ENCODE measurements around the gene NWD2.

Gene NWD2

DNA sequence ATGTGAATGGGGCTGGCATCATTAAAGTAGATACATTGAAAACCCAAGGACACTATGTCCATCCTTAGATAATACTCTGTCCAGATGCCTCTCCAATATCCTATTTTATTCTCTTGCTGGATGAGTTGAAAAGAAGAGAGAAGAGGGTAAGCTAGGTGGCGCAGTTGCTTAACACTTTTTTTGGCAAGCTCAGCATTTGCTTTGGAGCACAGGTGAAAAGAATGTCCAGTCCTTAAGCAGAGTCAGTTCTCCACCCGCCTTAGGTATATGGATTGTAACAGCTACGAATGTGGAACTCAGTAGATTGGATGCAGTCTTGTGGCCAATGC lies 208.4 kb downstream of the NWD2 start:
- Histone ChIP-seq H3K4me1 (ENCODE audit: control insufficient read depth, insufficient read depth, low read length, unreplicated experiment) (no peaks in the 10 kb centered on the region), H3K27me3 (ENCODE audit: insufficient read depth, low read length) (peaks cover 89% of the 10 kb centered on the region), H3K27ac (ENCODE audit: low read depth, low read length) (no peak overlapping the region), H3K36me3 (ENCODE audit: insufficient read depth, low read length) (no peaks in the 10 kb centered on the region), H3K79me2 (ENCODE audit: control insufficient read depth, insufficient read depth, low read length, unreplicated experiment) (no peaks in the 10 kb centered on the region), H2AFZ (ENCODE audit: low read length, unreplicated experiment) (no peak overlapping the region), H3K4me3 (ENCODE audit: low read depth, low read length) (peak overlapping the region; percentile 70; the same call in 1 of the 2 replicates)

DNA sequence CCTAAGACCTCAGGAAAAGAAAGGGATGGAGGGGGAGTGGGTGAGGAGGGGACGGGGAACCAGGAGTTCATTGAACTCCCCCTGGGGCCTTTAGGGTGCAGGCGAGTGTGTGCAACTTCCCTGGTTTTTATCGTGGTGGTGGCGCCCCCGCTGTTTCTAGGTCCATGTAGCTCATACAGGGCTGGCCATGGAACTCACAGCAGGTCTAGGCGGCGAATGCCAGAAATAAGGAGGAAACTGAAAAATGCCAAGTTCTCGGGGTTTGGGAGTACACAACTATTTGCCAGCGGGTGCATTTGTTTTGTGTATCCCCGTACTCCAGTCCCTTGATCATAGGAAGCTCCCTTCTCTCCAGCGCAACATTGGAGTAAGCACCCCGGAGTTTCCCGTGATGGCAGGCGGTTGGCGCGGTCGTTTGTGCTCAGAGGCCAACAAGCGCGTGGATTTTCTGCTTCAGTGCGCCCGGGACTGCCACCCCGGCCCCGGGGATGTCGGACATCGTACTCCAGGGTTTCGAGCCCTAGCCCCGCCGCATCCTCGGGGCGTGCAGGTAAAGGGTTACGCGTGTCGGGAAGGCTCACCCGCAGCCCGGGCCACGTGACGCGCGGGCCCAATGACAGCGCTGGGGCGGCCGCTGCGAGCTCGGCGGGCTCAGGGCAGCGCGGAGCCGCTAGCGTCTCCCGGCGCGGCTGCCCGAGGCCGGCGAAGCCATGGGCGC lies 208.9 kb downstream of the NWD2 start:
- no peaks in the 10 kb centered on the region for H3K36me3 ChIP-seq (ENCODE audit: insufficient read depth, low read length)
- peak overlapping the region; percentile 70 for H3K4me3 ChIP-seq (ENCODE audit: low read depth, low read length)
- H3K79me2 ChIP-seq (ENCODE audit: control insufficient read depth, insufficient read depth, low read length, unreplicated experiment) = no peaks in the 10 kb centered on the region
- H3K27me3 ChIP-seq (ENCODE audit: insufficient read depth, low read length) = peaks cover 85% of the 10 kb centered on the region
- H2AFZ ChIP-seq (ENCODE audit: low read length, unreplicated experiment) = peak overlapping the region; percentile 87
- no peak overlapping the region for H3K27ac ChIP-seq (ENCODE audit: low read depth, low read length)
- no peaks in the 10 kb centered on the region for H3K4me1 ChIP-seq (ENCODE audit: control insufficient read depth, insufficient read depth, low read length, unreplicated experiment)

DNA sequence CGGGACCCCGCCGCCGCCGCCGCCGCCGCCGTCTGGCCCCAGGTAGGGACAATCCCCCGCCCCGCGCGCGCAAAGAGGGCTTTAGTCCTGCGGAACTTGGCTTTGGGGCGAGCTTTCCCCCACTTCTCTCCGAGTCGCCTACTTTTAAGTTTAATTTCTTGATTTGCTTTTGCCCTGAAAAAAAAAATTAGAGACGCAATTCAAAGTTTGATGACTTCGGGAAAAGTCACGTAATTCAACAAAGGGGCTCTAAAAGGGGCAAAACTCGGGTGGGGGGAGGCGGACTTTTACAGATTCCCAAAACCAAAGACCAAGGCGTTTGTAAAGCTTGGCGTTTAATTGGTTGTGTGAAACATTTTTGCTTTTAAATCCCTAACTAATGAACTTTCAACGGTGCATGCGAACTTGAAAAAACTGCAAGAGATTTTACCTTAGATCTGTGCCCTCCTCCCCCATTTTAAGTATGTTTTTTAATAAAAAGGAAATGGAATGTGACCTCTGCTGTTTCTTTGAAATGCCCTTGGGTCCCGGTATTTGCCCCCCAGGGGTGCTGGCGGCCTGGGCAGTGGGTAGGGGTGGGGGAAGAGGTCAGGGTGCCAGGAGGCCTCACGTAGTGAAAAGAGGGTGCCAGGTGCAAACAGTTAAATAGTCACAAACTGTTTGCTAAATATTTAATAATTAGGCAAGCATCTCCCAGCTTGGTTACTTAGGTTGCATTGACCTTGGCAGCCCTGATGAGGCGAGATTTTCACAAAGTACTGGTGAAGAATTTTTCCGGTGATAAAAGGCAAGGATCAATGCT lies 209.7 kb downstream of the NWD2 start:
- Histone ChIP-seq H3K79me2 (ENCODE audit: control insufficient read depth, insufficient read depth, low read length, unreplicated experiment) (no peaks in the 10 kb centered on the region), H3K27ac (ENCODE audit: low read depth, low read length) (no peak overlapping the region), H3K27me3 (ENCODE audit: insufficient read depth, low read length) (peaks cover 85% of the 10 kb centered on the region), H3K4me3 (ENCODE audit: low read depth, low read length) (peak overlapping the region; percentile 70), H3K36me3 (ENCODE audit: insufficient read depth, low read length) (no peaks in the 10 kb centered on the region), H3K4me1 (ENCODE audit: control insufficient read depth, insufficient read depth, low read length, unreplicated experiment) (no peaks in the 10 kb centered on the region), H2AFZ (ENCODE audit: low read length, unreplicated experiment) (peak overlapping the region; percentile 63)

DNA sequence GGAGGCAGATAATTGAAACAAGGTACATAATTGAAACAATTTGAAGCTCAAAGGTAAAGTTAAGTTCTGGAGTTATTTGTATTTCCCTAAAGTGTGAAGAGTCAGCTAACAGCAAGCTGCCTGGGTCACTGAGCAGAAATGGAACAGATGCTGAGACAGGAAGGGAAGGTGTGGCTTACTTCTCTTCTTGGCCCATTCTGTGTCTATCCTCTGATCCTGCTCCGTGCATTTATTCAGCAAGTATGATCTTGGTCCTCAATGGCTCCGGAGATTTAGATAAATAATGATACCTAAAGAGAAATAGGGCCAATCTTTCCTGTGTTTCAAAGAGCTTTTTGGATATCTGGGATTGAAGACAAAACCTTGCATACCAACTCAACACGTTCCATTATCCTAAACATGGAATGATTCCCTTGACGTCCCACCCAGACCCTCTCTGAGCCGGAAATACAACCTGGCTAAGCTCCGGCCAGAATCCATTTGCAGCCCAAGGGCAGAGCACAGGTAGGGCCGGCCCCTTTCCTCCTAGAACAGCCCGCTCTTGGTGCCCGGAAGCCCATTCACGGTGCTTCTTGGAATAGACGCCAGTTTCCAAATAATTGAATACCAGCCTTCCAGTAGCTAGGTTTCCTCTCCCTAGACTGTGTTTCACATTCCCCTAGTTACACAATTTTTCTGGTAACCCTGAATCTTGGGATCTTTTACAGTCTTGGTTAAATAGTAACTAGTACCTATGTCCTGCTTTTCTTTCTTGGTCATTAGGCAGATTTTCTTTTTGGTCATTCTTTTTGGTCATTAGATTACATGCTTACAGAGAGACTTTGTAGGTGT lies 211.0 kb downstream of the NWD2 start:
- Histone ChIP-seq H3K36me3 (ENCODE audit: insufficient read depth, low read length) (no peaks in the 10 kb centered on the region), H3K4me1 (ENCODE audit: control insufficient read depth, insufficient read depth, low read length, unreplicated experiment) (no peaks in the 10 kb centered on the region), H3K79me2 (ENCODE audit: control insufficient read depth, insufficient read depth, low read length, unreplicated experiment) (no peaks in the 10 kb centered on the region), H2AFZ (ENCODE audit: low read length, unreplicated experiment) (no peak overlapping the region), H3K27ac (ENCODE audit: low read depth, low read length) (no peak overlapping the region), H3K27me3 (ENCODE audit: insufficient read depth, low read length) (peaks cover 72% of the 10 kb centered on the region), H3K4me3 (ENCODE audit: low read depth, low read length) (no peak overlapping the region)

- Histone ChIP-seq H3K27ac (ENCODE audit: low read depth, low read length) (no peak overlapping the region), H3K79me2 (ENCODE audit: control insufficient read depth, insufficient read depth, low read length, unreplicated experiment) (no peaks in the 10 kb centered on the region), H2AFZ (ENCODE audit: low read length, unreplicated experiment) (no peak overlapping the region), H3K4me1 (ENCODE audit: control insufficient read depth, insufficient read depth, low read length, unreplicated experiment) (no peaks in the 10 kb centered on the region), H3K27me3 (ENCODE audit: insufficient read depth, low read length) (peaks cover 58% of the 10 kb centered on the region), H3K4me3 (ENCODE audit: low read depth, low read length) (no peak overlapping the region), H3K36me3 (ENCODE audit: insufficient read depth, low read length) (no peaks in the 10 kb centered on the region)
Measured at GRCh38 chr4:37461801-37462200, 217.3 kb downstream of the NWD2 start.

DNA sequence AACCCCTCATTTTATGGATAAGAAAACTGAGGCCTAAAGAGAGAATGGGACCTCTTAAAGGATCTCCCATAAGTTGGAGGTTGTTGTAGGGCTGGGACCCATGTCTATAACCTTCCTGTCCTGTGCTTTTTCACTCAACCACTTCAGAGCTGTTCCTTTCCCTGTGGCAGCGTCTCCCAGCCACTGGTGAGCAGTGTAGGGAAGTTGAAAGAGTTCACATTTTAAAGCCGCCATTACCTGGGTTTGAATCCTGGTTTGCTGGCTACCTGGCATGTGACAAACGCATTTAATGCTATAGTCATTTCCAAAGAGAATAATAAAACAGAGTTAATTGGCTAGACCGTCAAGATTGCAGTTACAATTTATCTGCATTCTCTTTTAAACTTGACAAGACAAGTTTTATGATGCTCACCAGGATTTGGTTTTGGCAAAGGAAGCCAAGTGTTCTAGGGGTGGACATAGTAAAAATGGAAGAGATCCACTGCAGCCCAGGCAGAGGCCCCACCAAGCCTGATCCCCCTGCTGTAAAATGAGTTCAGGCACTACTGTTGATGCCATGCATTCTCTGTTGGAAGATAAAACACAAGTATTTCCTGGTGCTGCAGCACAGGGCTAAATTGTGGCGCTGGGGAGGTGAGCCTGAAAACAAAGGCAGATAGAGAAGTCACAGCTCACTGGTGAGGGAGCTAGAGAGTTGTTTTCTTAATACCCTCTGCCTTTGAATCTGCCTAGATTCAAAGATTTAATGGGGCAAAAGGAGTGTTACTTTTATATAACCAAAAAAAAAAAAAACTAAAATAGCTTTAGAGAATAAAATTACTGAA lies 218.7 kb downstream of the NWD2 start:
- H3K4me1 ChIP-seq (ENCODE audit: control insufficient read depth, insufficient read depth, low read length, unreplicated experiment) = no peaks in the 10 kb centered on the region
- no peak overlapping the region for H3K4me3 ChIP-seq (ENCODE audit: low read depth, low read length)
- H3K79me2 ChIP-seq (ENCODE audit: control insufficient read depth, insufficient read depth, low read length, unreplicated experiment) = no peaks in the 10 kb centered on the region
- H3K27me3 ChIP-seq (ENCODE audit: insufficient read depth, low read length) = peaks cover 55% of the 10 kb centered on the region
- H3K27ac ChIP-seq (ENCODE audit: low read depth, low read length) = no peak overlapping the region
- no peaks in the 10 kb centered on the region for H3K36me3 ChIP-seq (ENCODE audit: insufficient read depth, low read length)
- H2AFZ ChIP-seq (ENCODE audit: low read length, unreplicated experiment) = no peak overlapping the region

DNA sequence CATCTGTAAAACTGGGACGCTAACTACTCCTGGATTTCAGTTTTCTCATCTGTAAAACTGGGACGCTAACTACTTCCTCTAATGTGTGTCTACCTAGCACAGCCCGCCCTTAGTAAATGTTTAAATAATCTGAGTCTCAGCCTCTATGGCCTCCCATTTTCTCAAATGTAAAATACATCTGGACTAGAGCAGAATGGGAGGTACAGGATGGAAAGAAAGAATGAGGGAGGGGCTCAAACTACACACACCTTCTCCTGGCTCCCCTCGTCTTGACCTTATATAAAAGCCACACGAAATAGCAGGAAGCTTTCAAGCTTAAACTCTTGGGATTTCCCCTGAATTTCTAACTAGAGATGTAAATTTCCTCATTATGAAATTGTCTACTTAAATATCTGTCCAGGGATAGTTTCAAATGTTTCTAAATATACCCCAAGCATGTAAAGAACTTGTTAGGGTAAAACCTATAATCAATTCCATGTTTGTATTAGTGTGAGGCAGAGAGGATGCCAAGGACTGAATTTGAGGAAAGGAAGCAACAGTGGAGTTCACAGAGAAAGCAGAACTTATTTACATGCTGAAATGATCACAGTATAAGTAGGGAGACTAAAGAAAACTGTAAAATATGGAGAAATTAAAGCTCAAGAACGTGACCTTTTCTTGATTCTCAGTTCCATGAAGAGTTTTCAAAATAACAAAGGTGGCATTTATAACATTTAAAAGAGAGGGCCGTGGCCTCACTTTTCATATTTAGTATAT lies 220.0 kb downstream of the NWD2 start:
- no peaks in the 10 kb centered on the region for H3K4me1 ChIP-seq (ENCODE audit: control insufficient read depth, insufficient read depth, low read length, unreplicated experiment)

DNA sequence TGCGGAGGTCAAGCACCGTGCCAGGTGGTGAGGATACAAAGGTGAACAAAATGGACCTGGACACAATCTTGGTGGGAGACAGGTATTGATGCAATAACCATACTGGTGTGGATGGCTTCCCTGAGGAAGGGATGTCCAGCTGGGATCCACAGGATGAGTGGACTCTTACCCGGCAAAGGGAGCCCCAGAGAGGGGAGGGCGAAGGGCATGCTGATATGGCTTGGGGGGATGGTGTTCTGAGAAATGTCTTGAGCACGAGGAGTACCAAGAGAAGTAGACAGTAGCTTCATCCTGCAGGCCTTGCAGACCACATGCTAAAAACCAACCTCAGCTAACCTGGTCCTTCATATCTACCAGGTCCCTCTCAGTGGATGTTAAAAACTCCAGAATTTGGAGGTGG lies 220.8 kb downstream of the NWD2 start:
- Histone ChIP-seq H2AFZ (ENCODE audit: low read length, unreplicated experiment) (no peak overlapping the region), H3K27ac (ENCODE audit: low read depth, low read length) (no peak overlapping the region), H3K36me3 (ENCODE audit: insufficient read depth, low read length) (no peaks in the 10 kb centered on the region), H3K4me3 (ENCODE audit: low read depth, low read length) (no peak overlapping the region), H3K27me3 (ENCODE audit: insufficient read depth, low read length) (peaks cover 68% of the 10 kb centered on the region), H3K79me2 (ENCODE audit: control insufficient read depth, insufficient read depth, low read length, unreplicated experiment) (no peaks in the 10 kb centered on the region), H3K4me1 (ENCODE audit: control insufficient read depth, insufficient read depth, low read length, unreplicated experiment) (no peaks in the 10 kb centered on the region)

More for the DNA sequence above, 220.0 kb downstream of the NWD2 start:
- Histone ChIP-seq H2AFZ (ENCODE audit: low read length, unreplicated experiment) (no peak overlapping the region), H3K4me3 (ENCODE audit: low read depth, low read length) (no peak overlapping the region), H3K27ac (ENCODE audit: low read depth, low read length) (no peak overlapping the region), H3K27me3 (ENCODE audit: insufficient read depth, low read length) (peaks cover 61% of the 10 kb centered on the region), H3K36me3 (ENCODE audit: insufficient read depth, low read length) (no peaks in the 10 kb centered on the region), H3K79me2 (ENCODE audit: control insufficient read depth, insufficient read depth, low read length, unreplicated experiment) (no peaks in the 10 kb centered on the region)

DNA sequence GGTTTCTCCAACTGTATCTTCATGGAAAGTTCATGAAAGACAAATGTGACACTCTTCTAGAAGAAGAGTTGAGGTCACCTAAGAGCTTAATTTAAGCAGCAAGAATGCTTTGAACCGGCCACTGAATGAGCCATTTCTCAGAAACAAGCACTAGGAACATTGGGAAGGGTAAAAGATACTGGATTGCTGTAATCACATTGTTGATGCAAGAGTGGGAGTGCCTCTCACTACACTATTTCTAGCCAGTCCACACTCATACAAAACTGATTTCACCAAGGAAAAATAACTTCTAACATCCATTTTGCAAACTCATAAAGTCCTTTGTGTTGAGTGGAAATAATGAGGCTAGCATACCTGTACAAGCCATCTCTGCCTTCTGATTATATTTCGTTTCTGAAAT lies 221.3 kb downstream of the NWD2 start:
- Histone ChIP-seq H3K27ac (ENCODE audit: low read depth, low read length) (no peak overlapping the region), H3K4me3 (ENCODE audit: low read depth, low read length) (no peak overlapping the region), H3K4me1 (ENCODE audit: control insufficient read depth, insufficient read depth, low read length, unreplicated experiment) (no peaks in the 10 kb centered on the region), H3K36me3 (ENCODE audit: insufficient read depth, low read length) (no peaks in the 10 kb centered on the region), H3K27me3 (ENCODE audit: insufficient read depth, low read length) (peaks cover 74% of the 10 kb centered on the region), H2AFZ (ENCODE audit: low read length, unreplicated experiment) (no peak overlapping the region), H3K79me2 (ENCODE audit: control insufficient read depth, insufficient read depth, low read length, unreplicated experiment) (no peaks in the 10 kb centered on the region)
